Esophagus squamous epithelium (tissue), 4 donors: Measurements from ENCODE around the gene RNF111.

Experiments used
- POLR2A ChIP-seq, 4 donors: fragments of 450-650 bp; IDR thresholded peaks; one replicate each; pipeline ENCODE4 v1.6.1; 2017; ENCODE audit warnings: antibody characterized with exemption in 4 of 4, mild to moderate bottlenecking in 4 of 4, moderate library complexity in 3 of 4
- TF ChIP-seq, protein P1 (sequence below), 6 experiments: fragments of 450-650 bp in 4 of 6; fragments of 200-600 bp in 2 of 6; sonication (generic) in 2 of 6; IDR thresholded peaks; one replicate each; pipeline ENCODE4 v1.5.1; 2016 to 2019; ENCODE audit warnings: antibody characterized with exemption in 6 of 6, mild to moderate bottlenecking in 4 of 6, moderate library complexity in 4 of 6

DNA sequence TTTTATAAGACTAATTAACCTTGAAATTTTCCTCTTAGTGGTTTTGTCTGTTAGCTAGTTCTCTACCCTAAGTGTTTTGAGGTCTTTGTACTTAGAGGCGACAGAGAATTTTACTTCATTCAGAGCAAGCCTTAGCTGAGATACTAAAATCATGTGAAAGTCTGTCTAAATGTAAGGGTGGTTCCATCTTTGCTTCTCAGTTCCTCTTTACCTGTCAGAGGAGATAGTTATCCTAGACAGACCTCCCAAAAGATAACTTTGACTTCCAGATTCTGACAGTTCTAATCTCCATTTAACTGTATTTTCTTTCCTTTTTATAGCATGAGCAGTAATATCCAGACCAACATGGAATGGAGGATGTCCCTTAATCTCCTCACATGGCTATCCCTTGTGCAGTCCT, 34.7 kb downstream of the RNF111 start:
- TF ChIP-seq, protein P1, sequence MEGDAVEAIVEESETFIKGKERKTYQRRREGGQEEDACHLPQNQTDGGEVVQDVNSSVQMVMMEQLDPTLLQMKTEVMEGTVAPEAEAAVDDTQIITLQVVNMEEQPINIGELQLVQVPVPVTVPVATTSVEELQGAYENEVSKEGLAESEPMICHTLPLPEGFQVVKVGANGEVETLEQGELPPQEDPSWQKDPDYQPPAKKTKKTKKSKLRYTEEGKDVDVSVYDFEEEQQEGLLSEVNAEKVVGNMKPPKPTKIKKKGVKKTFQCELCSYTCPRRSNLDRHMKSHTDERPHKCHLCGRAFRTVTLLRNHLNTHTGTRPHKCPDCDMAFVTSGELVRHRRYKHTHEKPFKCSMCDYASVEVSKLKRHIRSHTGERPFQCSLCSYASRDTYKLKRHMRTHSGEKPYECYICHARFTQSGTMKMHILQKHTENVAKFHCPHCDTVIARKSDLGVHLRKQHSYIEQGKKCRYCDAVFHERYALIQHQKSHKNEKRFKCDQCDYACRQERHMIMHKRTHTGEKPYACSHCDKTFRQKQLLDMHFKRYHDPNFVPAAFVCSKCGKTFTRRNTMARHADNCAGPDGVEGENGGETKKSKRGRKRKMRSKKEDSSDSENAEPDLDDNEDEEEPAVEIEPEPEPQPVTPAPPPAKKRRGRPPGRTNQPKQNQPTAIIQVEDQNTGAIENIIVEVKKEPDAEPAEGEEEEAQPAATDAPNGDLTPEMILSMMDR (IDR thresholded peaks at IDR 0.05): no peak
- no peak for TF ChIP-seq POLR2A (IDR thresholded peaks at IDR 0.05)
